K562 (cell line): ENCODE results near the gene SYNRG. TPM values are rescaled to one million over a fixed set of nuclear protein-coding genes. Genes with fewer than 3 reads are reported as not detected.
A peak's percentile ranks its signal among the peaks of the same experiment; 100 is the strongest.

Experiments
- CAMTA2 ChIP-seq: fragments of 250-450 bp; sonication (Bioruptor Pico); conservative IDR thresholded peaks from 2 replicates; pipeline ENCODE4 v1.5.1; 2022
- CC2D1A ChIP-seq: fragments of 450-650 bp; IDR thresholded peaks from 2 replicates; pipeline ENCODE4 v1.6.1; 2017; ENCODE audit warnings: mild to moderate bottlenecking
- DPF2 ChIP-seq: fragments of 450-650 bp; IDR thresholded peaks from 2 replicates; pipeline ENCODE4 v1.6.1; 2016
- ETS2 ChIP-seq: IDR thresholded peaks from 2 replicates; pipeline ENCODE4 v1.6.1; 2016; ENCODE audit warnings: borderline replicate concordance, missing genetic modification characterization, mild to moderate bottlenecking, moderate library complexity, missing compliant biosample characterization; ENCODE audit not compliant: poor library complexity, severe bottlenecking
- HDAC8 ChIP-seq: fragments of 450-650 bp; IDR thresholded peaks from 2 replicates; pipeline ENCODE4 v1.6.1; 2016; ENCODE audit warnings: mild to moderate bottlenecking, missing genetic modification characterization, moderate library complexity, missing compliant biosample characterization
- POLR2G ChIP-seq: fragments of 200-400 bp; formaldehyde crosslinking; IDR thresholded peaks from 2 replicates; pipeline ENCODE4 v1.6.1; 2017; ENCODE audit warnings: low read depth, mild to moderate bottlenecking, antibody characterized with exemption, low read length, moderate library complexity
- RBM17 ChIP-seq: fragments of 200-400 bp; formaldehyde crosslinking; IDR thresholded peaks from 2 replicates; pipeline ENCODE4 v1.6.1; 2017; ENCODE audit warnings: low read depth, mild to moderate bottlenecking, low read length, borderline replicate concordance
- SAP30 ChIP-seq: fragments of 200-600 bp; sonication (generic); IDR thresholded peaks from 2 replicates; pipeline ENCODE4 v1.6.1; 2012; ENCODE audit warnings: borderline replicate concordance, low read depth, mild to moderate bottlenecking, moderate library complexity, low read length, control low read depth, inconsistent platforms; ENCODE audit not compliant: insufficient read depth, poor library complexity, severe bottlenecking
- SMARCA5 ChIP-seq: fragments of 450-650 bp; IDR thresholded peaks from 2 replicates; pipeline ENCODE4 v1.6.1; 2016
- SMARCC2 ChIP-seq: fragments of 450-650 bp; IDR thresholded peaks from 2 replicates; pipeline ENCODE4 v1.6.1; 2017; ENCODE audit warnings: antibody characterized with exemption, moderate library complexity, mild to moderate bottlenecking, low read depth
- TCFL5 ChIP-seq: fragments of 250-450 bp; sonication (Bioruptor Pico); conservative IDR thresholded peaks from 2 replicates; pipeline ENCODE4 v1.6.1; 2021; ENCODE audit warnings: mild to moderate bottlenecking, moderate library complexity, matching md5 sums
- XRCC5 ChIP-seq: fragments of 200-400 bp; formaldehyde crosslinking; IDR thresholded peaks from 2 replicates; pipeline ENCODE4 v1.6.1; 2017; ENCODE audit warnings: low read depth, mild to moderate bottlenecking, low read length
- ZKSCAN1 ChIP-seq: fragments of 150-350 bp; IDR thresholded peaks from 2 replicates; pipeline ENCODE4 v1.6.1; 2016; ENCODE audit warnings: low read depth, low read length
- ZKSCAN3 ChIP-seq: fragments of 250-450 bp; sonication (Bioruptor Pico); IDR thresholded peaks from 2 replicates; pipeline ENCODE4 v1.4.0; 2020
- ZNF23 ChIP-seq: fragments of 250-450 bp; sonication (Bioruptor Pico); IDR thresholded peaks from 2 replicates; pipeline ENCODE4 v1.4.0; 2020; ENCODE audit warnings: mild to moderate bottlenecking
- ZNF347 ChIP-seq: fragments of 450-650 bp; formaldehyde crosslinking; IDR thresholded peaks from 2 replicates; pipeline ENCODE4 v1.4.0; 2020; ENCODE audit warnings: low read depth, mild to moderate bottlenecking, moderate library complexity
- ZNF778 ChIP-seq: fragments of 450-650 bp; formaldehyde crosslinking; IDR thresholded peaks from 2 replicates; pipeline ENCODE4 v1.4.0; 2020; ENCODE audit warnings: mild to moderate bottlenecking, moderate library complexity
- polyA plus RNA-seq, 8 experiments: library from polyadenylated mRNA; depleted of rRNA in 4 of 8; stranded (reverse) in 5 of 8; unstranded in 3 of 8; fragments of >200 nt; fragmentation: Nextera tagmentation in 2 of 8; fragmentation: Illumina TruSeq in 1 of 8; extraction: Ambion mirVana in 2 of 8; extraction: Trizol in 1 of 8; gene quantifications; 2 replicates each; pipeline versions ENCODE4 v1.2.1 to v1.2.3, GENCODE V29; 2011 to 2014; ENCODE audit warnings: inconsistent platforms in 1 of 8, missing spikeins in 1 of 8
- total RNA-seq, 7 experiments: library from RNA; depleted of rRNA in 6 of 7; stranded (reverse); fragments of >200 nt in 6 of 7; fragmentation: Illumina TruSeq in 2 of 7; extraction: Trizol in 2 of 7; gene quantifications; 2 replicates each; pipeline versions ENCODE4 v1.2.1 to v1.2.3, GENCODE V29; 2011 to 2021; ENCODE audit warnings: low replicate concordance in 1 of 7
- TF ChIP-seq, protein P1 (sequence below): fragments of 250-450 bp; sonication (Bioruptor Pico); IDR thresholded peaks from 2 replicates; pipeline ENCODE4 v1.4.0; 2020; ENCODE audit warnings: mild to moderate bottlenecking
- TF ChIP-seq, protein P2 (sequence below): fragments of 450-650 bp; IDR thresholded peaks from 2 replicates; pipeline ENCODE4 v1.6.1; 2017; ENCODE audit warnings: mild to moderate bottlenecking, moderate library complexity
- TF ChIP-seq, protein P3 (sequence below), 2 experiments: fragments of 450-650 bp in 1 of 2; IDR thresholded peaks; 2 replicates each; pipeline ENCODE4 v1.6.1; 2011 to 2017; ENCODE audit warnings: low read depth in 2 of 2, antibody characterized with exemption in 1 of 2, borderline replicate concordance in 1 of 2, low read length in 1 of 2, mild to moderate bottlenecking in 1 of 2, mixed read lengths in 1 of 2; ENCODE audit not compliant: control insufficient read depth in 1 of 2

Gene SYNRG
- total and polyA plus RNA-seq, 9 of the 15 experiments (the other 6 are each of a cell fraction or from before 2014, with no cell fraction given) = 2.9 to 28.2 (median 15.1) TPM

DNA sequence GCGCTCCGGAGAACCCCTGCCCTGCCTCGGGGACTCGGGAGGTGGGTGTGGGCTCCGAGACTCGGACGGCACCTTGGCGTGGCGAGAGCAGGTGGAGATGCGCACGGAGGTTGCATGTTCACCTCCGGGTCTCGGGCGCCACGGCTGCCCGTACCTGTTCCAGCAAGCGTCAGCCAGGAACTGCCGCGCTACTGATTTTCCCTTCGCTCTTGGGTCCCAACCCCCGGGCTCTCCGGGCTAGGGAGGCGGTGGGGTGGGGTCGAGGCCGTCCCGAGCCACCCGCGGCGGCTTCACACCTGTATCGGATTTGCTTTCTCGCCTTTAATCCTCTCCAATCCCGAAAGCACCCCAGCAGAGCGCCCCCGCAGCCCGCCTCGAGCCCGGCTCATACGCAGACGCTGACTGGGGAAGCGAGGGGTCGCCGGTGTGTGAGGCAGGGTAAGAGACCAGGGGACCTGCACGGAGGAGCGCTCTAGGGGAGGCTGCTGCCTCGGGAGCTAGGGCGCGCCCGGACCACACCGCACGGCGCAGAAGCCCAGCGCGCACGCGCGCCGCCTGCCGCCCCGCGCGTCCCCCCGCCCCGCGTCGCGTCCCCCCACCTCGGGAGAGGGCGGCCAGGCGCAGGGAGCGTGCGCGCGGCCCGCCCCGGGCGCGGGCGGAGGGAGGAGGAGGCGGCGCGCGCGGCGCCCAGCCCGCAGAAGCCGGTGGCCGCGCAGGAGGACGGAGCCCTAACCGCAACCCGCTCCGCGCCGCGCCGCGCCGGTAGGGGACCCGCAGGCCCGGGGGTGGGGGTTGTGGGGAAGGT lies 119.8 kb downstream of the SYNRG start, which contains the start of gene DUSP14 (continued):
- TF ChIP-seq HDAC8 (tag) = no peak
- no peak for TF ChIP-seq SMARCA5
- TF ChIP-seq CC2D1A = no peak
- TF ChIP-seq RBM17 = no peak
- peak; percentile 82 for TF ChIP-seq POLR2G
- TF ChIP-seq ETS2 (tag) = no peak
- TF ChIP-seq DPF2 = no peak
- TF ChIP-seq SMARCC2 = no peak
- TF ChIP-seq, protein P1, sequence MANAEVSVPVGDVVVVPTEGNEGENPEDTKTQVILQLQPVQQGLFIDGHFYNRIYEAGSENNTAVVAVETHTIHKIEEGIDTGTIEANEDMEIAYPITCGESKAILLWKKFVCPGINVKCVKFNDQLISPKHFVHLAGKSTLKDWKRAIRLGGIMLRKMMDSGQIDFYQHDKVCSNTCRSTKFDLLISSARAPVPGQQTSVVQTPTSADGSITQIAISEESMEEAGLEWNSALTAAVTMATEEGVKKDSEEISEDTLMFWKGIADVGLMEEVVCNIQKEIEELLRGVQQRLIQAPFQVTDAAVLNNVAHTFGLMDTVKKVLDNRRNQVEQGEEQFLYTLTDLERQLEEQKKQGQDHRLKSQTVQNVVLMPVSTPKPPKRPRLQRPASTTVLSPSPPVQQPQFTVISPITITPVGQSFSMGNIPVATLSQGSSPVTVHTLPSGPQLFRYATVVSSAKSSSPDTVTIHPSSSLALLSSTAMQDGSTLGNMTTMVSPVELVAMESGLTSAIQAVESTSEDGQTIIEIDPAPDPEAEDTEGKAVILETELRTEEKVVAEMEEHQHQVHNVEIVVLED = peak; percentile 93
- TF ChIP-seq ZNF778 (CRISPR knock-in tag) = no peak
- TF ChIP-seq XRCC5 = no peak
- TF ChIP-seq ZKSCAN3 (CRISPR knock-in tag) = no peak
- TF ChIP-seq ZKSCAN1 = 0 out of 2 replicates have a peak, but pooled peaks have one; percentile 21
- TF ChIP-seq TCFL5 (CRISPR knock-in tag) = no peak
- TF ChIP-seq CAMTA2 (CRISPR knock-in tag) = no peak
- no peak for TF ChIP-seq ZNF347 (CRISPR knock-in tag)
- no peak for TF ChIP-seq ZNF23 (CRISPR knock-in tag)
- no peak for TF ChIP-seq SAP30
- TF ChIP-seq, protein P2, sequence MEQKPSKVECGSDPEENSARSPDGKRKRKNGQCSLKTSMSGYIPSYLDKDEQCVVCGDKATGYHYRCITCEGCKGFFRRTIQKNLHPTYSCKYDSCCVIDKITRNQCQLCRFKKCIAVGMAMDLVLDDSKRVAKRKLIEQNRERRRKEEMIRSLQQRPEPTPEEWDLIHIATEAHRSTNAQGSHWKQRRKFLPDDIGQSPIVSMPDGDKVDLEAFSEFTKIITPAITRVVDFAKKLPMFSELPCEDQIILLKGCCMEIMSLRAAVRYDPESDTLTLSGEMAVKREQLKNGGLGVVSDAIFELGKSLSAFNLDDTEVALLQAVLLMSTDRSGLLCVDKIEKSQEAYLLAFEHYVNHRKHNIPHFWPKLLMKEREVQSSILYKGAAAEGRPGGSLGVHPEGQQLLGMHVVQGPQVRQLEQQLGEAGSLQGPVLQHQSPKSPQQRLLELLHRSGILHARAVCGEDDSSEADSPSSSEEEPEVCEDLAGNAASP = no peak
- TF ChIP-seq, protein P3, sequence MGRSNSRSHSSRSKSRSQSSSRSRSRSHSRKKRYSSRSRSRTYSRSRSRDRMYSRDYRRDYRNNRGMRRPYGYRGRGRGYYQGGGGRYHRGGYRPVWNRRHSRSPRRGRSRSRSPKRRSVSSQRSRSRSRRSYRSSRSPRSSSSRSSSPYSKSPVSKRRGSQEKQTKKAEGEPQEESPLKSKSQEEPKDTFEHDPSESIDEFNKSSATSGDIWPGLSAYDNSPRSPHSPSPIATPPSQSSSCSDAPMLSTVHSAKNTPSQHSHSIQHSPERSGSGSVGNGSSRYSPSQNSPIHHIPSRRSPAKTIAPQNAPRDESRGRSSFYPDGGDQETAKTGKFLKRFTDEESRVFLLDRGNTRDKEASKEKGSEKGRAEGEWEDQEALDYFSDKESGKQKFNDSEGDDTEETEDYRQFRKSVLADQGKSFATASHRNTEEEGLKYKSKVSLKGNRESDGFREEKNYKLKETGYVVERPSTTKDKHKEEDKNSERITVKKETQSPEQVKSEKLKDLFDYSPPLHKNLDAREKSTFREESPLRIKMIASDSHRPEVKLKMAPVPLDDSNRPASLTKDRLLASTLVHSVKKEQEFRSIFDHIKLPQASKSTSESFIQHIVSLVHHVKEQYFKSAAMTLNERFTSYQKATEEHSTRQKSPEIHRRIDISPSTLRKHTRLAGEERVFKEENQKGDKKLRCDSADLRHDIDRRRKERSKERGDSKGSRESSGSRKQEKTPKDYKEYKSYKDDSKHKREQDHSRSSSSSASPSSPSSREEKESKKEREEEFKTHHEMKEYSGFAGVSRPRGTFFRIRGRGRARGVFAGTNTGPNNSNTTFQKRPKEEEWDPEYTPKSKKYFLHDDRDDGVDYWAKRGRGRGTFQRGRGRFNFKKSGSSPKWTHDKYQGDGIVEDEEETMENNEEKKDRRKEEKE (IDR thresholded peaks at IDR 0.05; ENCODE audit: borderline replicate concordance in 1 of 2, control insufficient read depth in 1 of 2, low read depth in 2 of 2, low read length in 1 of 2) = no peak
